Raji (cell line): ENCODE measurements around the gene TENT4A.

Experiments used
- POLR2A ChIP-seq: IDR thresholded peaks from 2 replicates; pipeline ENCODE4 v1.6.1; 2011; ENCODE audit warnings: low read depth, low read length, control low read depth; ENCODE audit not compliant: insufficient read depth

TENT4A gene

GRCh38 chr5:6721442-6721841 lies 8.2 kb downstream of the TENT4A start:
- no peak for TF ChIP-seq POLR2A

GRCh38 chr5:6722015-6722414 lies 8.8 kb downstream of the TENT4A start:
- TF ChIP-seq POLR2A = no peak

- TF ChIP-seq POLR2A = no peak
Measured at GRCh38 chr5:6723122-6723815, 10.0 kb downstream of the TENT4A start.

GRCh38 chr5:6723816-6724300 lies 10.6 kb downstream of the TENT4A start:
- TF ChIP-seq POLR2A = no peak

- no peak for TF ChIP-seq POLR2A
Measured at GRCh38 chr5:6724321-6724929, 11.2 kb downstream of the TENT4A start.

GRCh38 chr5:6725421-6725820 lies 12.2 kb downstream of the TENT4A start:
- no peak for TF ChIP-seq POLR2A

- TF ChIP-seq POLR2A = no peak
Measured at GRCh38 chr5:6726006-6726405, 12.8 kb downstream of the TENT4A start.

- no peak for TF ChIP-seq POLR2A
Measured at GRCh38 chr5:6727231-6727630, 14.0 kb downstream of the TENT4A start.

- no peak for TF ChIP-seq POLR2A
Measured at GRCh38 chr5:6728011-6728794, 15.0 kb downstream of the TENT4A start.

- TF ChIP-seq POLR2A = no peak
Measured at GRCh38 chr5:6728795-6729183, 15.6 kb downstream of the TENT4A start.

GRCh38 chr5:6729386-6730310 lies 16.4 kb downstream of the TENT4A start:
- TF ChIP-seq POLR2A = no peak

GRCh38 chr5:6730407-6730806 lies 17.2 kb downstream of the TENT4A start:
- no peak for TF ChIP-seq POLR2A

GRCh38 chr5:6730807-6731206 lies 17.6 kb downstream of the TENT4A start:
- TF ChIP-seq POLR2A = no peak

- no peak for TF ChIP-seq POLR2A
Measured at GRCh38 chr5:6731465-6732237, 18.4 kb downstream of the TENT4A start.
